Spleen (tissue), 7 donors: Measurements from ENCODE around the gene NPDC1.

Source experiments
- POLR2A ChIP-seq, 3 donors: fragments of 450-650 bp; IDR thresholded peaks; one replicate each; pipeline ENCODE4 v1.5.1; 2017; ENCODE audit warnings: antibody characterized with exemption in 3 of 3, mild to moderate bottlenecking in 1 of 3
- POLR2AphosphoS5 ChIP-seq, 3 donors: sonication (generic); formaldehyde crosslinking; IDR thresholded peaks; one replicate each; pipeline ENCODE4 v1.5.1; 2017; ENCODE audit warnings: antibody characterized with exemption in 3 of 3
- TF ChIP-seq, protein P1 (sequence below), 11 experiments: fragments of 200-600 bp in 7 of 11; fragments of 450-650 bp in 4 of 11; sonication (generic) in 4 of 11; IDR thresholded peaks in 8 of 11; conservative IDR thresholded peaks in 3 of 11; 1 replicate in 7 of 11; 2 replicates in 4 of 11; pipeline versions ENCODE4 v1.4.0 to v1.8.0; 2016 to 2021; ENCODE audit warnings: antibody characterized with exemption in 11 of 11, inconsistent platforms in 4 of 11, mild to moderate bottlenecking in 1 of 11
- donor health status: DM: no; HTN: no; CAD: no; lungs with moderate emphysema.
- donor health status: DM: no; HTN: no; CAD: no.
- donor health status: DM: no; HTN: no; CAD: no.

DNA sequence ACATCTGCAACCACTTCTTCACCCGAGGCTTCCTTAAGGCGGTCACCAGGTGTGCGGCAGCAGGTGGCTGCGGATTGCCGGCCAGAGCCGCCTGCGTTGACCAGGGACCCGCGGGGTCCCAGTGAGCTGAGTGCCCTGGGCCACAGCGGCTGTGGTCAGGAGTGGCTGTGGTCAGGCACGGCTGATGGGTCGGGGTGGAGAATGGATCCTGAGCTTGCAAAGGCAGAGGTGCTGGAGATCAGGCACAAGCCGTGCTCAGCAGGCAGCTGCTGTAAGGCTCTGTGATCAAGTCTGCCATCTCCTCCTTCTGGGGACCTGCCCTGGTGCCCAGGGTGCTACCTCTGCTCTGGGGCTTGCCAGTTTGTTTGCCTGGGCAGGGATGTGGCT is 33.4 kb upstream of the NPDC1 start:
- TF ChIP-seq POLR2AphosphoS5 (IDR thresholded peaks at IDR 0.05) = no peak
- TF ChIP-seq, protein P1, sequence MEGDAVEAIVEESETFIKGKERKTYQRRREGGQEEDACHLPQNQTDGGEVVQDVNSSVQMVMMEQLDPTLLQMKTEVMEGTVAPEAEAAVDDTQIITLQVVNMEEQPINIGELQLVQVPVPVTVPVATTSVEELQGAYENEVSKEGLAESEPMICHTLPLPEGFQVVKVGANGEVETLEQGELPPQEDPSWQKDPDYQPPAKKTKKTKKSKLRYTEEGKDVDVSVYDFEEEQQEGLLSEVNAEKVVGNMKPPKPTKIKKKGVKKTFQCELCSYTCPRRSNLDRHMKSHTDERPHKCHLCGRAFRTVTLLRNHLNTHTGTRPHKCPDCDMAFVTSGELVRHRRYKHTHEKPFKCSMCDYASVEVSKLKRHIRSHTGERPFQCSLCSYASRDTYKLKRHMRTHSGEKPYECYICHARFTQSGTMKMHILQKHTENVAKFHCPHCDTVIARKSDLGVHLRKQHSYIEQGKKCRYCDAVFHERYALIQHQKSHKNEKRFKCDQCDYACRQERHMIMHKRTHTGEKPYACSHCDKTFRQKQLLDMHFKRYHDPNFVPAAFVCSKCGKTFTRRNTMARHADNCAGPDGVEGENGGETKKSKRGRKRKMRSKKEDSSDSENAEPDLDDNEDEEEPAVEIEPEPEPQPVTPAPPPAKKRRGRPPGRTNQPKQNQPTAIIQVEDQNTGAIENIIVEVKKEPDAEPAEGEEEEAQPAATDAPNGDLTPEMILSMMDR (IDR thresholded peaks at IDR 0.05 in 8 of 11, conservative IDR thresholded peaks at IDR 0.05 in 3 of 11) = no peak
- TF ChIP-seq POLR2A (IDR thresholded peaks at IDR 0.05) = no peak
